ENCODE data around the gene OPRM1. TPM values are rescaled to one million over a fixed set of nuclear protein-coding genes. Genes with fewer than 3 reads are reported as not detected.

The OPRM1 gene
- total RNA-seq, 1 donor from 2014 or later: not detected

- H3K9me3 Mint-ChIP-seq (ENCODE audit: unreplicated experiment): no peaks in the 10 kb centered on the region
- H3K4me3 Mint-ChIP-seq (ENCODE audit: unreplicated experiment): no peak overlapping the region
These were observed 193.2 kb downstream of the OPRM1 start for GRCh38 chr6:154232013-154232910.

GRCh38 chr6:154233383-154233782 lies 194.3 kb downstream of the OPRM1 start:
- H3K4me3 Mint-ChIP-seq (ENCODE audit: unreplicated experiment): no peak overlapping the region
- no peak for DNase-seq (ENCODE audit: extremely low spot score, unreplicated experiment)
- H3K9me3 Mint-ChIP-seq (ENCODE audit: unreplicated experiment): no peaks in the 10 kb centered on the region
- no peaks in the 10 kb centered on the region for H3K36me3 Mint-ChIP-seq (ENCODE audit: unreplicated experiment)
- H3K4me1 Mint-ChIP-seq (ENCODE audit: unreplicated experiment): peaks cover 21% of the 10 kb centered on the region
- H3K27ac Mint-ChIP-seq (ENCODE audit: unreplicated experiment): no peak overlapping the region
- no peak for TF ChIP-seq CTCF (IDR thresholded peaks at IDR 0.05)
- peaks cover 2% of the 10 kb centered on the region for H3K27me3 Mint-ChIP-seq (ENCODE audit: unreplicated experiment)

More at GRCh38 chr6:154232013-154232910, 193.2 kb downstream of the OPRM1 start:
- TF ChIP-seq CTCF (IDR thresholded peaks at IDR 0.05): no peak
- Mint-ChIP-seq H3K4me1 (ENCODE audit: unreplicated experiment) (peaks cover 21% of the 10 kb centered on the region), H3K27me3 (ENCODE audit: unreplicated experiment) (peaks cover 2% of the 10 kb centered on the region), H3K36me3 (ENCODE audit: unreplicated experiment) (no peaks in the 10 kb centered on the region), H3K27ac (ENCODE audit: unreplicated experiment) (no peak overlapping the region)
- no peak for DNase-seq (ENCODE audit: extremely low spot score, unreplicated experiment)

- no peak for TF ChIP-seq CTCF (IDR thresholded peaks at IDR 0.05)
- Mint-ChIP-seq H3K9me3 (ENCODE audit: unreplicated experiment) (no peaks in the 10 kb centered on the region), H3K4me3 (ENCODE audit: unreplicated experiment) (no peak overlapping the region)
These were observed 195.2 kb downstream of the OPRM1 start for GRCh38 chr6:154234019-154234772.

GRCh38 chr6:154236646-154237301 lies 197.7 kb downstream of the OPRM1 start:
- Mint-ChIP-seq H3K4me1 (ENCODE audit: unreplicated experiment) (peaks cover 19% of the 10 kb centered on the region), H3K27ac (ENCODE audit: unreplicated experiment) (no peak overlapping the region), H3K9me3 (ENCODE audit: unreplicated experiment) (no peaks in the 10 kb centered on the region), H3K36me3 (ENCODE audit: unreplicated experiment) (no peaks in the 10 kb centered on the region), H3K4me3 (ENCODE audit: unreplicated experiment) (no peak overlapping the region), H3K27me3 (ENCODE audit: unreplicated experiment) (peaks cover 2% of the 10 kb centered on the region)
- DNase-seq (ENCODE audit: extremely low spot score, unreplicated experiment): no peak
- TF ChIP-seq CTCF (IDR thresholded peaks at IDR 0.05): no peak

More at GRCh38 chr6:154234019-154234772, 195.2 kb downstream of the OPRM1 start:
- no peak for DNase-seq (ENCODE audit: extremely low spot score, unreplicated experiment)
- H3K27ac Mint-ChIP-seq (ENCODE audit: unreplicated experiment): no peak overlapping the region
- peaks cover 21% of the 10 kb centered on the region for H3K4me1 Mint-ChIP-seq (ENCODE audit: unreplicated experiment)
- H3K36me3 Mint-ChIP-seq (ENCODE audit: unreplicated experiment): no peaks in the 10 kb centered on the region
- peaks cover 2% of the 10 kb centered on the region for H3K27me3 Mint-ChIP-seq (ENCODE audit: unreplicated experiment)
